B cell (primary cell): Measurements from ENCODE around the gene KIAA1614. TPM values are rescaled to one million over a fixed set of nuclear protein-coding genes. Genes with fewer than 3 reads are reported as not detected.

Experiments
- ATAC-seq: fragments of 200-7000 bp; cut with Tn5 transposase; one replicate; pipeline ENCODE4 v1.10.0; 2021; ENCODE audit warnings: low read depth, mild to moderate bottlenecking, moderate number of reproducible peaks, moderate library complexity
- CTCF ChIA-PET: fragments of 350-600 bp; sonication (Branson Sonifier 250); formaldehyde crosslinking; loops from one replicate; lab custom pipeline; 2021; ENCODE audit warnings: antibody characterized with exemption, inconsistent platforms; lab: Charles Lee
- POLR2A ChIA-PET: fragments of 350-600 bp; sonication (Branson Sonifier 250); formaldehyde crosslinking; loops from one replicate; lab custom pipeline; 2021; ENCODE audit warnings: antibody characterized with exemption; lab: Charles Lee
- DNase-seq: peaks from one replicate; pipeline ENCODE4 v3.0.0; 2013
- H2AFZ ChIP-seq: 2 replicates; pipeline ENCODE4 v1.6.1; 2012; ENCODE audit warnings: mild to moderate bottlenecking, low read depth, low read length; ENCODE audit not compliant: insufficient read depth, poor library complexity, severe bottlenecking
- H3K27ac ChIP-seq, 2 donors: 1 replicate in 1 of 2; 2 replicates in 1 of 2; pipeline ENCODE4 v1.5.1; 2012 to 2013; ENCODE audit warnings: low read length in 2 of 2, mild to moderate bottlenecking in 2 of 2, moderate library complexity in 1 of 2
- H3K27me3 ChIP-seq, 4 experiments: fragments of 200-600 bp in 1 of 4; sonication (generic) in 1 of 4; replicated peaks in 1 of 4; 1 replicate in 2 of 4; 2 replicates in 2 of 4; pipeline versions ENCODE4 v1.6.1 to v1.7.0; 2013 to 2016; ENCODE audit warnings: low read length in 3 of 4, mild to moderate bottlenecking in 2 of 4, mixed read lengths in 1 of 4, moderate library complexity in 1 of 4; ENCODE audit not compliant: insufficient read depth in 4 of 4, control insufficient read depth in 3 of 4; ENCODE audit errors: control extremely low read depth in 1 of 4
- H3K36me3 ChIP-seq, 2 experiments: replicated peaks in 1 of 2; 1 replicate in 1 of 2; 2 replicates in 1 of 2; pipeline versions ENCODE4 v1.6.1 to v1.7.1; 2013; ENCODE audit warnings: low read length in 1 of 2; ENCODE audit not compliant: insufficient read depth in 2 of 2, control insufficient read depth in 1 of 2; ENCODE audit errors: control extremely low read depth in 1 of 2, extremely low read depth in 1 of 2
- H3K4me1 ChIP-seq, 2 donors: fragments of 200-600 bp in 1 of 2; sonication (generic) in 1 of 2; 1 replicate in 1 of 2; 2 replicates in 1 of 2; pipeline versions ENCODE4 v1.5.1 to v1.6.1; 2013 to 2017; ENCODE audit warnings: low read length in 2 of 2; ENCODE audit not compliant: control insufficient read depth in 2 of 2, insufficient read depth in 2 of 2
- H3K4me2 ChIP-seq: replicated peaks from 2 replicates; pipeline ENCODE3; 2012; ENCODE audit warnings: mild to moderate bottlenecking, low read depth, low read length; ENCODE audit not compliant: poor library complexity, severe bottlenecking
- H3K4me3 ChIP-seq, 5 experiments: fragments of 200-600 bp in 1 of 5; sonication (generic) in 1 of 5; 1 replicate in 3 of 5; 2 replicates in 2 of 5; pipeline versions ENCODE4 v1.5.1 to v1.7.0; 2011 to 2016; ENCODE audit warnings: low read length in 4 of 5, mild to moderate bottlenecking in 4 of 5, low read depth in 2 of 5, control low read depth in 1 of 5, moderate library complexity in 1 of 5; ENCODE audit not compliant: insufficient read depth in 1 of 5; ENCODE audit errors: control extremely low read depth in 1 of 5, extremely low read depth in 1 of 5
- H3K79me2 ChIP-seq: fragments of 200-600 bp; sonication (generic); one replicate; pipeline ENCODE4 v1.6.0; 2016; ENCODE audit warnings: low read length; ENCODE audit not compliant: control insufficient read depth, insufficient read depth
- H3K9ac ChIP-seq: fragments of 200-600 bp; sonication (generic); 2 replicates; pipeline ENCODE4 v1.6.1; 2017; ENCODE audit warnings: mild to moderate bottlenecking, low read length, moderate library complexity
- H3K9me3 ChIP-seq, 3 donors: one replicate each; pipeline versions ENCODE4 v1.6.1 to v1.7.1; 2013; ENCODE audit warnings: low read length in 2 of 3; ENCODE audit not compliant: control insufficient read depth in 2 of 3, insufficient read depth in 1 of 3; ENCODE audit errors: control extremely low read depth in 1 of 3
- H4K20me1 ChIP-seq: 2 replicates; pipeline ENCODE4 v1.6.0; 2012; ENCODE audit warnings: mild to moderate bottlenecking, low read length; ENCODE audit not compliant: insufficient read depth, control insufficient read depth, poor library complexity, severe bottlenecking
- H3K27ac Mint-ChIP-seq: one replicate; pipeline ENCODE4 v1.8.0; 2021; ENCODE audit warnings: mixed read lengths
- H3K27me3 Mint-ChIP-seq: one replicate; pipeline ENCODE4 v1.8.0; 2021; ENCODE audit warnings: mixed read lengths
- H3K4me1 Mint-ChIP-seq: one replicate; pipeline ENCODE4 v1.8.0; 2021; ENCODE audit warnings: mixed read lengths
- H3K4me3 Mint-ChIP-seq: one replicate; pipeline ENCODE4 v1.8.0; 2021; ENCODE audit warnings: mixed read lengths
- H3K9me3 Mint-ChIP-seq: one replicate; pipeline ENCODE4 v1.8.0; 2022; ENCODE audit warnings: mixed read lengths; ENCODE audit not compliant: insufficient read depth
- EZH2 ChIP-seq: IDR thresholded peaks from 2 replicates; pipeline ENCODE4 v1.6.1; 2012; ENCODE audit warnings: borderline replicate concordance, low read depth, mild to moderate bottlenecking, moderate library complexity, low read length; ENCODE audit not compliant: insufficient read depth, poor library complexity, severe bottlenecking
- WGBS: methylation state at CpG from one replicate; pipeline ENCODE4 v1.1.5; 2013; ENCODE audit warnings: missing lambda C conversion rate; ENCODE audit not compliant: insufficient coverage; 5-methylcytosine and 5-hydroxymethylcytosine counted together
- intact Hi-C: fragments of 100-400 bp; cut with micrococcal nuclease; formaldehyde crosslinking; loops from one replicate; pipeline ENCODE4 v1.10.0; 2022
- polyA plus RNA-seq: library from polyadenylated mRNA; depleted of rRNA; stranded (reverse); fragments of >200 nt; gene quantifications from 2 replicates; pipeline ENCODE4 v1.2.3, GENCODE V29; 2012
- total RNA-seq, 2 donors: library from RNA; stranded (reverse); fragments of 120-200 nt in 1 of 2; gene quantifications; 1 replicate in 1 of 2; 2 replicates in 1 of 2; pipeline versions ENCODE4 v1.2.3 to v1.2.4, GENCODE V29; 2013 to 2022
- TF ChIP-seq, protein P1 (sequence below): fragments of 200-600 bp; IDR thresholded peaks from one replicate; pipeline ENCODE4 v1.8.0; 2022; ENCODE audit warnings: antibody characterized with exemption, mild to moderate bottlenecking

Gene KIAA1614
- total and polyA plus RNA-seq, 2 donors (not counting 1 experiment from before 2014, with no cell fraction given) = 0.03 to 0.22 TPM

DNA sequence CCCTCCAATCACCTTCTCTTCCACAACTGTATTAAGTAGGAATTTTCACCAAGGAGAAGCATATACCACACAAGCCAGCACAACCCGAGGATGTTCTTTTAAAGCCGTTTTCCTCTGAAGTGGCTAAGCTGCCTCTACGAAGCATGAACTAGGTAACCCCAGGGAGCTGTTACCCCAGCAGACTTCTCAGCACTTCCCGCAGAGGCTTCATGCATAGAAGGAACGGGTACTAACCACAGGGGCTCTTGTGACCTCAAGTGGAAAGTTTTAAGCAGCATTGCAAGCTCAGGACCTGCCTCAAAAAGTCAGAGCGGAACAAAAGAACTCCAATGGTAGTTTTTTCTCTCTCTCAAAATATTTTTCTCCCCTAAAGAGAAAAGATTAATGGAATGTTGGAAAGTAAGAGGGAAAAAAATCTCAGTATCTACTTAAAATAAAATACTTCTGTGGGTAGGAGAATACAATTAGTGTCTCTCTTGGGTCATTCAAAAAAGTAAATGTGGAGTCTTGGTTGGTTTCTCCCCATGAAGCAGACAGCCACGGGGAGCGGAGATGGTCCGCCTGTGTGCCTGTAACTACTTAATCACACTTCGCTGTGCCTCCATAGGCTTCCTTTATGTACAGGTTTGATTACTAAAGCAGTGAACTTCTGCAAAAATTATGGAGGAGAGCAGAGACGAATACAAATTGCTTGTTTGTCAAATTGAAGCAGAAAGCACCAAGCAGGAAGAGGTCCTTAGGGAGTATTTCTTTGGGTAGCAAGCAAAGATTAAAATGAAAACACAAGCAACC lies 69.1 kb downstream of the KIAA1614 start:
- Histone ChIP-seq H3K9ac (no peak overlapping the region), H3K27me3 (no peaks in the 10 kb centered on the region), H3K9me3 (no peaks in the 10 kb centered on the region), H3K4me2 (peak overlapping the region; percentile 20), H3K4me3 (no peak overlapping the region), H3K79me2 (peaks cover 9% of the 10 kb centered on the region), H2AFZ (no peak overlapping the region), H3K27ac (peak overlapping the region; percentile 4 to 61), H4K20me1 (peaks cover 4% of the 10 kb centered on the region), H3K4me1 (peaks cover 10 to 11% of the 10 kb centered on the region in 2 donors), H3K36me3 (peaks cover 5 to 35% of the 10 kb centered on the region in 2 experiments)
- POLR2A ChIA-PET = no interaction called here
- Mint-ChIP-seq H3K27ac (peak overlapping the region; percentile 76), H3K4me3 (peak overlapping the region; percentile 18), H3K4me1 (peaks cover 20% of the 10 kb centered on the region), H3K9me3 (no peaks in the 10 kb centered on the region), H3K27me3 (no peaks in the 10 kb centered on the region)
- 0% methylated on average over 6 of the region's 11 CpGs for WGBS
- ATAC-seq (peak; percentile 90), DNase-seq (peak; percentile 33)
- TF ChIP-seq, protein P1, sequence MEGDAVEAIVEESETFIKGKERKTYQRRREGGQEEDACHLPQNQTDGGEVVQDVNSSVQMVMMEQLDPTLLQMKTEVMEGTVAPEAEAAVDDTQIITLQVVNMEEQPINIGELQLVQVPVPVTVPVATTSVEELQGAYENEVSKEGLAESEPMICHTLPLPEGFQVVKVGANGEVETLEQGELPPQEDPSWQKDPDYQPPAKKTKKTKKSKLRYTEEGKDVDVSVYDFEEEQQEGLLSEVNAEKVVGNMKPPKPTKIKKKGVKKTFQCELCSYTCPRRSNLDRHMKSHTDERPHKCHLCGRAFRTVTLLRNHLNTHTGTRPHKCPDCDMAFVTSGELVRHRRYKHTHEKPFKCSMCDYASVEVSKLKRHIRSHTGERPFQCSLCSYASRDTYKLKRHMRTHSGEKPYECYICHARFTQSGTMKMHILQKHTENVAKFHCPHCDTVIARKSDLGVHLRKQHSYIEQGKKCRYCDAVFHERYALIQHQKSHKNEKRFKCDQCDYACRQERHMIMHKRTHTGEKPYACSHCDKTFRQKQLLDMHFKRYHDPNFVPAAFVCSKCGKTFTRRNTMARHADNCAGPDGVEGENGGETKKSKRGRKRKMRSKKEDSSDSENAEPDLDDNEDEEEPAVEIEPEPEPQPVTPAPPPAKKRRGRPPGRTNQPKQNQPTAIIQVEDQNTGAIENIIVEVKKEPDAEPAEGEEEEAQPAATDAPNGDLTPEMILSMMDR = no peak
- TF ChIP-seq EZH2 = no peak
- CTCF ChIA-PET = interaction anchor here (0.5 to 1.5 kb wide), 5 partner anchors 14 to 953 kb away, joined by 3 to 4 read pairs (median 4); no protein-coding TSS in a partner anchor
- intact Hi-C loops = loop anchor here (10.0 kb wide), 1 partner anchor 97 kb away; no protein-coding TSS in a partner anchor

- no peaks in the 10 kb centered on the region for H3K27me3 Mint-ChIP-seq
- POLR2A ChIA-PET = no interaction called here
- no peak overlapping the region for H3K4me3 ChIP-seq
- H3K4me2 ChIP-seq = no peak overlapping the region
- peaks cover 9% of the 10 kb centered on the region for H3K79me2 ChIP-seq
- H3K27me3 ChIP-seq = no peaks in the 10 kb centered on the region
- no peak overlapping the region for H3K9ac ChIP-seq
- TF ChIP-seq, protein P1 = no peak
- TF ChIP-seq EZH2 = no peak
- intact Hi-C loops = loop anchor here (10.0 kb wide), 1 partner anchor 98 kb away; no protein-coding TSS in a partner anchor
- H3K27ac Mint-ChIP-seq = no peak overlapping the region
- no peak overlapping the region for H3K27ac ChIP-seq
- no peak overlapping the region for H3K4me3 Mint-ChIP-seq
- no peaks in the 10 kb centered on the region for H3K9me3 ChIP-seq
- ATAC-seq = no peak
- no peak for DNase-seq
- CTCF ChIA-PET = interaction anchor here (1.0 to 1.5 kb wide), 2 partner anchors 102 to 160 kb away, joined by 4 read pairs; no protein-coding TSS in a partner anchor
- no peak overlapping the region for H2AFZ ChIP-seq
- peaks cover 20% of the 10 kb centered on the region for H3K4me1 Mint-ChIP-seq
- peaks cover 4% of the 10 kb centered on the region for H4K20me1 ChIP-seq
- peaks cover 6 to 35% of the 10 kb centered on the region in 2 experiments for H3K36me3 ChIP-seq
- WGBS = 57% methylated on average over 1 of the region's 1 CpG
- no peaks in the 10 kb centered on the region for H3K9me3 Mint-ChIP-seq
- peaks cover 10 to 11% of the 10 kb centered on the region in 2 donors for H3K4me1 ChIP-seq
These were observed 69.7 kb downstream of the KIAA1614 start for GRCh38 chr1:180982422-180982821.
